CD4-positive, alpha-beta T cell treated with Interleukin-6 for 4 hours (primary cell): ENCODE results near the gene ARID1B.

Experiments
- DNase-seq: peaks from one replicate; pipeline ENCODE4 v3.0.0-alpha.2; 2020; ENCODE audit warnings: mixed read lengths

Gene ARID1B

DNA sequence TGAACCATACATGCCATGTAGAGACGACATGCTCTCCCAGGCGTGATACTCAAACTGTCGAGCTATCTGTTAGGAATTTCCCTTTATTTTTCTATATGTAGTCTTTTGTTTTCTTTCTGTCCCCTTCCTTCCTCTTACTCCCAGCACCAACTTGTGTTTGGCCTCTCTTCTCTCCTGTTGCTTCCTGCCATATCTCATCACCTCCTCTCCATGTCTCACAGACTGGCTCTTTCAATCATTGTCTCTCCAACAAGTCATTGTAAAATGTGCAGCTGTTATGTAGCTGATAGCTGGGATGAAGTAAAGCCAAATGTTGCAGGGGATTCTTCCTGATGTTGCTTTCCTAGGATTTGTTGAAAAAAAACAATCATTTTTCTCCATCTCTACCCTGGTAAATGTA, 311.7 kb downstream of the ARID1B start:
- no peak for DNase-seq

DNA sequence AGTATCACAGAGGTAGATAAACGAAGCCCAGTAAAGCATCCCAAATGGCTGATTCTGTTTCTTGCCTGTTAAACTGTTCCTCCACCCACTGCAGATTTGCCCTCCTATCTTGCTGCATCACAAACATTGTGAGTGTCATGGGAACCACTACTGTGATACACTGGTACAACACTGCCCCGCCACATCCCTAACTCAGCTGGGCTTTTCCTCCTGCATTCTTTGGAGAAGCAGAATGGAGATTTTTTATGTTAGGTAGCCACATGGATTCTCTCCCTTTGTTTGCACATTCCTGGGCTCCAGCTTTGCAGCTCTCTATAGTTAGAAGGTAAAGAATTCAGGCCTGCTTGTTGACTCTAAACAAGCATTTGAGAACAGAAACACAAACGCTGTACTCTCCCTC, 312.1 kb downstream of the ARID1B start:
- no peak for DNase-seq

DNA sequence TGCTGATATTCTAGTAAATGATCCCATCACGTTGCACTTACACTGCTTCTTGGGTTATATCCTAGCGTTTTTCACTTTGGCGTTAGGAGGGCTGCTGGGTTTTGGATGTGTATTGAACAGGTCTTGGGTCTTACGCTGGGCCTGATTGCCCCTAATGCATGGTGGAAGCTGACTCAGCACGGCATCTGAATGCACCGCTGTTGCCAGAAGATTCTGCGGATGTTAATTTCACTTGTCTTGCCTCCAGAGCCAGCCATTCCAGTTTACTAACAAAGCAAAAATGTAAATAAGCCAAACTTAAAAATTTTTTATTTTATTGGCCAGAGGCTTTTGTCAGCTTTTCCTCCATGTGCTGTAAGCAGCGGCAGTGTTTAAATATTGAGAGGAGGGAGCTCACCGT, 312.7 kb downstream of the ARID1B start:
- no peak for DNase-seq

DNA sequence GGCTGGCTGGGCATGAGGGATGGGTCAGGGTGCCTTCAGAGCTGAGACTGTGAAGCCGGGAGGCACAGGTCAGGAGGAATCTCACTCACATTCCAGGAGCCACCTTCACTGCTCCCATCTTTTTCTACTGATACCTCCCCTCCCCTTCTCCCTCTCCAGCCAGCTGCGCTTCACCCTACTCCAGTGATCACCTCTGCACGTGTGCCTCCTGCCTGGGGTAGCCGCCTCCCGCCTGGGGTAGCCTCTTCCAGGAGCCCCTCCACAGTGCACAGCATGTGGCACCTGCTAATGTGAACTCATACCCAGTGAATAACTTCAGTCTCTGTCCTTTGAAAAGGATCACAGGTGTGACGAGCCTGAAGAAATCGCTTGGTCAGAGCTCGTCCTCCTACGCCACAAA, 313.6 kb downstream of the ARID1B start:
- DNase-seq, result no peak

DNA sequence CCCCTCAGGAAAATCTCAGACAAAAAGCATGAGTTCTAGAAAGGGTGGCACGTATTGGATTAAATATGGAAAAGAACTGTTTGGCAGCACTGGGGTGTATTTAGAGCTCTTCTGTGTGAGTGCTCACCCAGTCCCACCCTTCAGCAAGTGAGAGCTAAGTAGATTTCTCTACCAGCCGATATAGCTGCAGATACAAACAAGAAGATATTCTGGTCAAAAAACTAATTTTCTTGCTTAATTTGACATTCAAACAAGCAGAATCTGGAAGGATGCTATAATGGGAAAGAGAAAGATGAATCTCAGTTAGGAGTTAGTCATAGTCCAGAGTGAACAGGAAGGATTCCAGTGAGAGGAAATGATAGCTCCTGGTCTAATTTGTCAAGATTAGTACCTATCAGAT, 314.1 kb downstream of the ARID1B start:
- DNase-seq, result no peak

DNA sequence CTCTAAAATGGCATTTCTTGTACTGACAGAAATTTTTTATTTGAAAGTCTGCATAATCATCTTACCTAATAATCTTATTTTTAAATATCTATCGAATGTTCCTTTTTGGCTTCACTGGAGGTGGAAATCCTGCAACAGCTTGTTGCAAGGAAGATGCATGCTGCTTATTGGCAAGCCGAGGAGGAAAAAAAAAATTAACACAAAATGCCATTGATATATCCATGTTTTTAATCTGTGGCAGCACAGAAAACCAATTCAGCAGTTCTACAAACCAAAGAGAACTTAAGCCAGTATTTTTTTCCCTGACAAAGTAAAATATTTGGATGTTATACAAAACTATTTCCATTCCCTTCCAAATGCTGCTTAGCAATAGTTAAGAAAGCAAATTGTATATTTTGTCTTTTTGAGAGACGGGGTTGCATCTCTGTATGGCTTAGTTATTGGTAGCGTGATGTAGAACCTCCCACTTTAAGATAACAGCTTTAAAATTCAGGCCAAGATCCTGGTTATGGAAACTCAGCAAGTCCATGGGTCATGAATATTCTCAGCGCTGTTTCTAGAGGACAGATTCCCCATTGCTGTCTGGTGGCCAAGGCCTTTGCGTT, 314.8 kb downstream of the ARID1B start:
- DNase-seq, result no peak

DNA sequence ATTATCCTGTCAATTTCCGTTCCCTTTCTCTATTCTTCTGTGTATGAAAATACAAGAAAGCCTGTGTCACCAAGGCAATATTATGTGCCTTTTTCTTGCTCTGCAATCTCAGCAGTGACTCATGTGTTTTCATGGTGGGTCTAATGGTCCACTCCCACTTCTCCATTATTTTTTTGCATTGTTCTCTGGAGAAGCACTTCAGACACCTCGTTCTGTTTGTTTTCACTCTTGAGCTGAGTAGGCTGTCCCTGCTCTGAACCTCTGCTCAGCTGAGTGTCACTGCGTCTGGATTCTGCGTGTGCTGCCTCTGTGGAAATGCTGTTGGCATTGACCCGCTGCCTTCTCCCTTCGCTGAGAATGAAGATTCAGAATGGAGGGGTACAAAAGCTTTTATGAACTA, 315.6 kb downstream of the ARID1B start:
- no peak for DNase-seq

DNA sequence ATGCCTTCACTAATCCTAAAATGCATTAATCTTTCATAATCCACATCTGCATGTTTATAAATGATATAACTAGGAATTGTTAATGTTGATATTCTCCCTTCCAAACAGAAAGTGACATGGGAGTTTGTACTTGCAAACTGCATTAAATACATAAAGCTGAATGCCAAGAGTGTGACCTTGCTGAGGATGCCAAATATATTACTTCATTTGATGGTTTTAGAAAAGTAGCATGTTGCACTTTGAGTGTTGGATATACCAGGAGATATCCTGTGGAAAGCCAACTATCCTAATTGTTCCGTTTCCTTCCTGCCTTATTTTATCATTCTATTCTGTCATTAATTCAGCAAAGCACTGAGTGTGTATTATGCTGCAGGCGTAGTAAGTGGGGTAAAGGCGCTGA, 316.4 kb downstream of the ARID1B start:
- DNase-seq, result no peak

DNA sequence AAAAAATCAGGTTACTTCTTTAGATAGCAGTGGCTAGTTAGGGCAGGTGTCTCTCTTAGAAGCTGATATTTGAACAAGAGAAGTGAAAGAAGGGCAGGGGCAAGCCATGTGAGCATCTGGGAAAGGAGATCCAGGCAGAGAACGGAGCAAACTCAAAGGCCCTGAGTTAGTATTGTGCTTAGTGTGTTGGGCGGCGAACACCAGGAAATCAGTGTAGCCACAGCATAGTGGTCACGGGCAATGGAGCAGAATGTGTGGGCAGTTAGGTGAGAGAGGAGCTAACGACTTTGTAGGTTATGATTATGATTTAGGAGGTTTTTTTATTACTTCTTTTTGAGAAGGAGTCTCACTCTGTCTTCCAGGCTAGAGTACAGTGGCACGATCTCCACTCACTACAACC, 316.9 kb downstream of the ARID1B start:
- no peak for DNase-seq

DNA sequence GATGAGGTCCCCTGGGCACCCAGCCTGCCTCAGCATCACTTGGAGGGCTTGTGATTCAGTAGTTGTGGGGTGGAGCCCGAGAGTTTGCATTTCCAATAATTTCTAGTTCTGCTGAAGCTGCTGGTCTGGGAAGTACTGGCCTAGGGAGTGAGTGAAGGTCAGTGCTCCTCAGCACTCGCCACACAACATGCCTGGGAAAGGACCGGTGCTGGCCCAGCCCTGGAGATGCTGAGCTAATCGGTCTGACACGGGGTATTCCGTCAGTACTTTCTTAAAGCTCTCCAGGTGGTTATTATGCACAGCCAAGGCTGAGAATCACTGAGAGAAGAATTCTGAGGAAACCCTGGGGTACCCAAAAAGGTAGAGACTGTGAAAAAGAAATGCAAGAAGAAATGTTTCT, 317.9 kb downstream of the ARID1B start:
- no peak for DNase-seq

DNA sequence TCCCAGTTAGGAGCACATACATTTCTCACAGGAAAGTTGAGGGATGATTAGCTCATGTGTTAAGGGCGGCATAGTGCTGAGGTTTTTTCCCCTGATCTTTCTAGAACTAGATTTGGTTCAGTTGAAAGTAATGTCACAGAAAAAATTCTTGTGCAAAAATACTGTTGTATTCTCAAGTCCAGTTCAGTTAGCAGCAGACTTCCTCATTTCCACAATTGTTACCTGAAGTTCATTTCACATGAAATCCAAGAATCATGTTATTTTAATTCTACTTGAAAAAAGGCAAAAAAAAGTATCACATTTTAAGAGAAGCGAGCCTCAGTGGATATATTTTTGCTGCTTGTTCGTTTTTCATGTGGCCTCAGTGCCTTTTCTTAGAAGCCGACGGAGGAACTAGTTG, 318.4 kb downstream of the ARID1B start:
- no peak for DNase-seq

DNA sequence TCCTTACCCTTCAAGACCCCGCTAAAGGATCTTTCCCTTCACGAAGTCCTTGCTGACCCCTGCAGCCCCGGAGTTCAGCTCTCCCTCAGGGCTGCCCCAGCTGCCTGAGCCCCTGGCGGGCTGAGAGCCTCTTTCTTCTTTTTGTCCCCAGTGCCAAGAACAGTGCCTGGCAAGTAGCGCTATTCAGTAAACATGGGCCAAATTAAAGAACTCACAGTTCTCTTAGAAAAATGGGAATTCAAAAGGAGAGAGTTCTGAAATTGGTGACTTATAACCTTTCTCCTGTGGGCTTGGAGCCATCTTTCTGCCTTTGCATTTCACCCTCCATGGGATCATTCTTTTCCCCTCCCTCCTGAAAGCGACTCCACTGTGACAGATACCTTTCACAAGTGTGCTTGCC, 318.9 kb downstream of the ARID1B start:
- no peak for DNase-seq

DNA sequence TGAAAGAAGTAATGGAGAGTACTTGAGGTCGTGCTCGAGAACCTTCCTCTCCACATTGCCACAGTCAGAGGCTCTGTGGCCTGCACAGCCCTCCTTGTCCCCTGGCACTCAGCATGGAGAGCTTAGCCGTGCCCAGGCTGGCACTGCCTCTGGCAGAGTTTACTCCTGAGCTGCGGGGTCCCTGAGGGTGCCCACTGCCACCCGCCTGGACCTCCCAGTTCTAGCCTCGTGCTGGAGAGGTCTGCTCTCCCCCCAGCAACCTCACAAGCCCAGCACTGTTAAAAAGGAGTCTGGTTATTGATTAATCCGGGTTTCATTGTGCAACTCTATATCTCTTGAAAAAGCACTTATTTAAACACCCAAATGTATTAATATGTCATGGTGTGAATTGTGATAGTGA, 319.3 kb downstream of the ARID1B start:
- DNase-seq, result no peak

DNA sequence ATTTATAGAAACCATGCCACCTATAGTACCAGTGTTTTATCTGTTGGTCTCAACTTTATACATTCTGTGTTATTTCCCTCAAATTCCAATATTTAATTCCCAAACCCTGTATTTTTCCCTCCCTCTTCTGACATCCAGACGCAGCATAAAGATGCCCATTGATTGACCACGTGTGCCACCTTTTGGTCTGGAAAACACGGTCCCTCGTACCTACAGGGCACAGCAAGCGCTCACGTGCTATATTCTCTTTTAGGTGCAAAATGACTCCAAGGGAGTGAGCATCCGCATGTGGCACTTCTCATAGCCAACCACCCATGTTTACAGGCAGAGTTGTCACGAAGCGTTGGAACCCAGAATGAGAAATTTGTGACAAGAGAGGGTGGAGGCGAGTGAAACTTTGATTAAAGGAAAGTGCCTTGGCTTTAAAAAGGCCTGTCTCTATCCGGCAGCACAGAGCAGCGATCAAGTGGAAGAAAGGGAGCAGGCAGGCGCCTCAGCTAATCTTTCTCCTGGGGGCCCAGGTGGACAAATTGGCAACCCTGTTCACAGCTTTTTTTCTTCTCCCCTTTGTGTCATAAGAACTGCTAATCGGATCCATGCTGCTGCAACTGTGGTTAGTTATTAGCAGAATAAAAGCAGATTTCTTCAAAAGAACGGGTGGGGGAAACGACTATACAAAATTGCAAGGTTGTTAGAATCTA, 320.2 kb downstream of the ARID1B start:
- DNase-seq, result no peak

DNA sequence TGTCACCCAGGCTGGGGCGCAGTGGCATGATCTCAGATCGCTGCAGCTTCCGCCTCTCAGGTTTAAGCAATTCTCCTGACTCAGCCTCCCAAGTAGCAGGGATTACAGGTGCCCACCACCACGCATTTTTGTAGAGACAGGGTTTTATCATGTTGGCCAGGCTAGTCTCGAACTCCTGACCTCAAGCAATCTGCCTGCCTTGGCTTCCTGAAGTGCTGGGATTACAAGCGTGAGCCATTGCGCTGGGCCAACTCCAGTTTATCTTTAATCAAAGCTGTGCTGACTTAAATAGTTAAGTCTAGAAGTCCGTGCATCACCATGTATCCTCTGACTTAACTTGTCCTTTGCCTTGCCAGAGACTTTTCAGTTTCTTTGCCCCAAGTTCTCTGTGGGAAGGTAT, 321.8 kb downstream of the ARID1B start:
- DNase-seq, result no peak

DNA sequence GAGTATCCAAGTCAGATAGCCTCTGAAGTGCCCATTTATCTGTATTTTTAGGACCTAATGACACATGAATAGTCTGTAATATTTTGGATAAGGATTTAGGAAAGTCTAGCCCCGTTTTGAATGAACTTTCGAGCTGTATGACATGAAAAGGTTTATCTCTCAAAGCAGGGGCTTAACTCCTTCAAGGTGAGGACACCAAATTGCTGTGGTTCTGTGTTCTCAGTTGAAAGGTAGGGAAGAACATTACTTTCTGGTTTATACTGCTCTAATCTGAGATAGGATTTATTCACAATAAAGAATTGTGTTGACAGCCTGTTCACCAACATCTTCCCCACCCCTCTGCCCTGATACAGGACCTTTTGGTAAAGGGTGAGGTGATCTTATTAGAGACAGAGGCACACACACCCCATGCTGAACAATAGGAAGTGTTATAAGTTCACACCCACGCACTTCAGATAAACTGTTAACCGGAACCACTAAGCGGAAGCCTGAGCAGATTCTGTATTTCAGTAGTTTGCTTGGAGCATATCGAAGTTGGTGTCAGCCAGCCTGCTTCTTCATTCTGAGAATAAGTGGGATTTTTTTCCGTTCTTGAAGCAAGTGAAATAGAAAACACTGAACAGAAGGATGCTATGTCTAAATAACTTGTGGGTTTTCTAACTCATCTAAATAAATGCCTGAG, 322.9 kb downstream of the ARID1B start:
- peak; percentile 46 for DNase-seq

DNA sequence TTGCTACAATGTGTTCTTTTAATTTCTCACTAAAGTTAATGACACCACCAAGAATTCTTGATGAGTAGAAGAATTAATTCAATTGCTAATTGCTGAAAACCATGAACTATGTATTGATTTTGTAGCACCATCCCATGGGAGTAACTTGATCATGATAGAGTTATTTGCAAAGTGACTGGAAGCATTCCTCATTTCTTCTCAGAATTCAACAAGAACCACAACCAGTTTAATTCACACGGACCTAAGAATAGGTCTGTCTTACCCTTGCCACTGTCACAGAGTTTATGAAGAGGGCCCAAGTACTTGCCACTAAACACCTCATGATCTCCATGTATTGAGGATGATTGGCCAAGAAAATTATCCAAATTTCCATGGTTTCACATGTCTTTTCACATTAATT, 324.0 kb downstream of the ARID1B start:
- no peak for DNase-seq

DNA sequence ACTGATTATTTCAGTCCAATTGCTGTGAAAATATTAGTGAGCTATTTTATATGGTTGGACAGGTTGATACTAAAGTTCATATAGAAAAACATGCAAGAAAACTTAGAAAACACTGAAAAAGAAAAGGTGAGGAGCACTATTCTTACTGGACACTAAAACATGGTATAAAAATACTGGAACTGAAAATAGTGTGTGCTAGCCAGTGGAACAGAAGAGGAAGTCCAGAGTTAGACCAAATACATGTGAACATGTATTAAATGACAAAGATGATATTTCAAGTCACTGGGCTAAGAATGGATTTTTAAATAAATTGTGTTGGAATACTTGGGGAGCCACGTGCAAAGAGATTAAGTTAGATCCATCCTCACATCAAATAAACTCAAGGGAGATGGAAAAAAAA, 327.6 kb downstream of the ARID1B start:
- no peak for DNase-seq

DNA sequence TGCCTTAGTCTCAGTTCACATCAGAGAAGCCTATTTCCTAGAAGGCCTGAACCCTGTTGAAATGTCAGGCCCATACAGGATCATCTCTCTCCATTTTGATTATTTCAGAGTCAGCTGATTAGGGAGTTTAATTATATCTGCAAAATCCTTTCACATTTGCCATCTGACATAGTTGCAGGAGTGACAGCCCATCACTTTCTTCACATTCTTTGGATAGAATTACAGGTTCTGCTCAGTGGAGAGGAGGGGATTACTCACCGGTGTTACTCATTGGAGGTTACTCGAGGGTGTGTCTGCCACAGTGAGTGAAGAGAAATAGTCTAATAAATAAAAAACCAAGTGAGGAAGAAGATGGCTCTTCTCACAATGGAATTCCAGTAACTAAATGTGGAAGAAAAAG, 329.3 kb downstream of the ARID1B start:
- DNase-seq, result no peak

DNA sequence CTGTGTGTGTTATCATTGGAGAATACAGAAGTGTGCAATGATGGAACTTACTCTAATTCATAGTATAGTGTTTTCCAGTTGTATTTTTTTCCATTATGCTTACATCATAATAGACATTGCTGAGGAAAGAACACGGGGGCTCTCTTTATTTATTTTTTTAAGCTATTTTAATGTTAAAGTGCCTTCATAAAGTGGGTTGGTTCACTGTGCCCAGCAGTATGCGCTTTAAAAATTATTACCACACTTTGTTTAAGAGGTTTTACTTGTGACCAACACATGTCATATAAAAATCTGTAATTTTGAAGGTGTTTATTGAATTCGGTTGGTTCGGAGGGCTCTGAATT, 330.4 kb downstream of the ARID1B start:
- no peak for DNase-seq

DNA sequence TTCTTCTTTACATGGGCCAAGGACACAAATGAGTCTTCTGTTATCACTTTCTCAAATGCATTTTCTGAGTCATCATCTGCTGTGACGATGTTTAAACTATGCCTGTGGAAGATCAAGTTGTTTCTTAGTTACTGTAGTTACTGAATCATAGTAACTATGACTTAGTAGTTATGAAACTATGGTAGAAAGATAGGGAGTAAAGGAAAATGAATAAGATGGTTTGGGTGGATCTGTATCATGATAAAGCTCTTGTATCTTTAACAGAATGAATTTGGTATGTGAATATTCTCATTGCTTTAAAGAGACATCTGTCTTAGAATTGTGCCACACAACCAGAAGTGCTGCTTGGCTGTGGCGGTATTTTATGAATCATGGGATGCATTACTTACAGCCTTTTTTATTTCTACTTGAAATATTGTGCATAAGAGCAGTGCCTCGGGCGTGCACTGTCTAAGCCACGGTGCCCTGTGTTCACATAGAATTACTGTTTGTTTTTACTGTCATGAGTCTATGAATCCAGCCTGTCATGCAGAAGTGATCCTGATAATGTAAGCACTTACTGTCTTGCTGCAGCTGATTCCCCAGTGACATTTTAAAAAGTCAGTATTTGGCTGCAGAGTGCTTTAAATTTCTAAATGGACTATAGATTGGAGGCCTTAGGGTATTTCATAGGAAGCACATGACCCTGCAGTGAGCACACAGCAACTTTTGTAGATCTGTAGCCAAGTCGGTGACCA, 330.9 kb downstream of the ARID1B start:
- DNase-seq, result no peak

DNA sequence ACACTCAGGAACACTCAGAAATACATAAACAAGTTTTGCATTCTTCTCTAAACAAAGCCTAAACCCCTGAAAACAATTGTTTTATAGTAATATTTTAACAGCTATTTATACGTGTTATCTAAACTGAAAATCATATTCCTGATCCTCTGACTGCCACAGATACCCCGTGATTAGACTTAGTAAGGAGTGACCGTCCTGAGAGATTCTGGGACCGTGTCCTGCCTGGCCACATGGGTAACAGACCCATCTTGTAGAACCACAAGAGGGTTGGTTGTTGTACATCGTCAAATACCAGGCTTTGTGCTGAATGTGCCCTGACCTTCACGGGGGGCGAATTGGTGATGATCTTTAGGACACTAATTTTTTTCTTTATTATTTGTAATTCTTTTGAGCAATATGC, 331.7 kb downstream of the ARID1B start:
- DNase-seq, result no peak

DNA sequence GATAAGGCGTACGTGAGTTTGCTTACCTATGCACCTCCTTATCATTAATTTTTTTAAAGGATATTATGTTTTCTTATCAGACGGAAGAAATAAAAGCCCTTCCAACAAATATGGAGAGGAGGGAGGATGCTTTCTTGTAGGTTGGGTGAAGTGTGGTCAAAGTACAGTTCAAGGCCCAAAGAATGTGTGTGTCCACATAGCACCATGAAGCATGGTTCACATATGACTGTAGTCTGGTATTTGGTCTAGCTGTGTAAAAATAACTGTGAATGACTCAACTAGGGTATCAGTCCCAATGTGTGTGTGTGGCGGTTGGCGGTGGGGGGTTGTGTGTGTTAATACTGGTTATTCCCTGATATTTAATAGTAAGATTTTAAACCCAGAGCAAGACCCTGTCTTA, 333.4 kb downstream of the ARID1B start:
- no peak for DNase-seq

DNA sequence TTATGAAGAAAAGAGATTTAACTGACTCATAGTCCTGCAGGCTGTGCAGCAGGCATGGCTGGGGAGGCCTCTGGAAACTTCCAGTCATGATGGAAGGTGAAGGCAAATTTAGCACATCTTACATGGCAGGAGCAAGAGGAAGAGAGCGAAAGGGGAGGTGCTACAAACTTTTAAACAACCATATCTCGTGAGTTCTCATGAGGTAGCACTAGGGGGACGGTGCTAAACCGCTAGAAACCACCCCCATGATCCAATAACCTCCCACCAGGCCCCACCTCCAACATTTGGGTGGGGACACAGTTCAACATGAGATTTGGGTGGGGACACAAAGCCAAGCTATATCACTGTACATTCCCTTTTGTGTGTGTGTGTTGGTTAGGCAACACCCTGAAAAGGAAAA, 336.2 kb downstream of the ARID1B start:
- no peak for DNase-seq
